ENCODE results near the gene HIF1A.
"Not testable (repeated sequence)": the region's sequence is repeated elsewhere in the genome, so short reads cannot be mapped to it uniquely, and the experiment has no call there.

The HIF1A gene

DNA sequence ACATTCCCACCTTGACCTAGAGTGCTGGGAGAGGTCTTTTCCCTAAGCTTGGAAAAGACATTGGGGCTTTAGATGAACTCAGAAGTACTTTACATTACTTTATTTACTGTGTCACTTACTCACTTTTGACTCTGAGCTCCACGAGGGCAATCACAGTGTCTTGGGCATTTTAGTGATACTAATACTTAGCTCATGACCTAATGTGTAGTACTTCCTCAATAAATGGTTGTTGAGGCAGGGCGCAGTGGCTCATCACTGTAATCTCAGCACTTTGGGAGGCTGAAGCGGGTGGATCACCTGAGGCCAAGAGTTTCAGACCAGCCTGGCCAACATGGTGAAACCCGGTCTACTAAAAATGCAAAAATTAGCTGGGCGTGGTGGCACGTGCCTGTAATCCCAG lies 47.1 kb downstream of the HIF1A start:
- in situ Hi-C loops (cut with HindIII; ENCODE audit: low sequenced_read_pairs) = no loop called here
- no peak for DNase-seq (ENCODE audit: low read depth)
- H3K4me3 ChIP-seq (ENCODE audit: low read depth, low read length) = no peak overlapping the region
- TF ChIP-seq, protein P1, sequence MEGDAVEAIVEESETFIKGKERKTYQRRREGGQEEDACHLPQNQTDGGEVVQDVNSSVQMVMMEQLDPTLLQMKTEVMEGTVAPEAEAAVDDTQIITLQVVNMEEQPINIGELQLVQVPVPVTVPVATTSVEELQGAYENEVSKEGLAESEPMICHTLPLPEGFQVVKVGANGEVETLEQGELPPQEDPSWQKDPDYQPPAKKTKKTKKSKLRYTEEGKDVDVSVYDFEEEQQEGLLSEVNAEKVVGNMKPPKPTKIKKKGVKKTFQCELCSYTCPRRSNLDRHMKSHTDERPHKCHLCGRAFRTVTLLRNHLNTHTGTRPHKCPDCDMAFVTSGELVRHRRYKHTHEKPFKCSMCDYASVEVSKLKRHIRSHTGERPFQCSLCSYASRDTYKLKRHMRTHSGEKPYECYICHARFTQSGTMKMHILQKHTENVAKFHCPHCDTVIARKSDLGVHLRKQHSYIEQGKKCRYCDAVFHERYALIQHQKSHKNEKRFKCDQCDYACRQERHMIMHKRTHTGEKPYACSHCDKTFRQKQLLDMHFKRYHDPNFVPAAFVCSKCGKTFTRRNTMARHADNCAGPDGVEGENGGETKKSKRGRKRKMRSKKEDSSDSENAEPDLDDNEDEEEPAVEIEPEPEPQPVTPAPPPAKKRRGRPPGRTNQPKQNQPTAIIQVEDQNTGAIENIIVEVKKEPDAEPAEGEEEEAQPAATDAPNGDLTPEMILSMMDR (IDR thresholded peaks at IDR 0.05; ENCODE audit: low read depth, low read length, missing control alignments) = no peak

DNA sequence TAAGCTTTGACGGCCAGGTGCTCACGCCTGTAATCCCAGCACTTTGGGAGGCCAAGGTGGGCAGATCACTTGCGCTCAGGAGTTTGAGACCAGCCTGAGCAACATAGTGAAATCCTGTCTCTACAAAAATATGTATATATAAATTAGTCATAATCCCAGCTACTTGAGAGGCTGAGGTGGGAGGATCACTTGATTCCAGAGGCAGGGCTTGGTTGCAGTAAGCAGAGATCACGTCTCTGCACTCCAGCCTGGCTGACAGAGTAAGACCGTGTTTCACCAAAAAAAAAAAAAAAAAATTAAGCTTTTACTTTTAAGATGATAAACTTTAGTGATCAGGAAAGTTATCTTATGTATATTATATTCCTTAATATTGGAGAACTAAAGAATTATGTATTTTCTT lies 48.9 kb downstream of the HIF1A start:
- no peak for DNase-seq (ENCODE audit: low read depth)
- H3K4me3 ChIP-seq (ENCODE audit: low read depth, low read length) = no peak overlapping the region
- TF ChIP-seq, protein P1 (IDR thresholded peaks at IDR 0.05; ENCODE audit: low read depth, low read length, missing control alignments) = no peak
- in situ Hi-C loops (cut with HindIII; ENCODE audit: low sequenced_read_pairs) = no loop called here

GRCh38 chr14:61746346-61746745 lies 51.0 kb downstream of the HIF1A start:
- in situ Hi-C loops (cut with HindIII; ENCODE audit: low sequenced_read_pairs); DNase-seq (ENCODE audit: low read depth); H3K4me3 ChIP-seq (ENCODE audit: low read depth, low read length): not testable (repeated sequence)

DNA sequence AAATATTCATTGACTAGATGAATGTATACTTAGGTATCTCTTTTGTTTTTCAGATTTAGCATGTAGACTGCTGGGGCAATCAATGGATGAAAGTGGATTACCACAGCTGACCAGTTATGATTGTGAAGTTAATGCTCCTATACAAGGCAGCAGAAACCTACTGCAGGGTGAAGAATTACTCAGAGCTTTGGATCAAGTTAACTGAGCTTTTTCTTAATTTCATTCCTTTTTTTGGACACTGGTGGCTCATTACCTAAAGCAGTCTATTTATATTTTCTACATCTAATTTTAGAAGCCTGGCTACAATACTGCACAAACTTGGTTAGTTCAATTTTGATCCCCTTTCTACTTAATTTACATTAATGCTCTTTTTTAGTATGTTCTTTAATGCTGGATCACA lies 51.6 kb downstream of the HIF1A start:
- H3K4me3 ChIP-seq (ENCODE audit: low read depth, low read length) = no peak overlapping the region
- DNase-seq (ENCODE audit: low read depth) = no peak
- in situ Hi-C loops (cut with HindIII; ENCODE audit: low sequenced_read_pairs) = no loop called here
- TF ChIP-seq, protein P1 (IDR thresholded peaks at IDR 0.05; ENCODE audit: low read depth, low read length, missing control alignments) = no peak

- in situ Hi-C loops (cut with HindIII; ENCODE audit: low sequenced_read_pairs) = no loop called here
- H3K4me3 ChIP-seq (ENCODE audit: low read depth, low read length) = no peak overlapping the region
- TF ChIP-seq, protein P1 (IDR thresholded peaks at IDR 0.05; ENCODE audit: low read depth, low read length, missing control alignments) = no peak
- DNase-seq (ENCODE audit: low read depth) = no peak
Measured at GRCh38 chr14:61747342-61747741, 52.0 kb downstream of the HIF1A start.

GRCh38 chr14:61749264-61749663 lies 54.0 kb downstream of the HIF1A start:
- TF ChIP-seq, protein P1 (IDR thresholded peaks at IDR 0.05; ENCODE audit: low read depth, low read length, missing control alignments) = no peak
- no peak for DNase-seq (ENCODE audit: low read depth)
- in situ Hi-C loops (cut with HindIII; ENCODE audit: low sequenced_read_pairs) = no loop called here
- no peak overlapping the region for H3K4me3 ChIP-seq (ENCODE audit: low read depth, low read length)

DNA sequence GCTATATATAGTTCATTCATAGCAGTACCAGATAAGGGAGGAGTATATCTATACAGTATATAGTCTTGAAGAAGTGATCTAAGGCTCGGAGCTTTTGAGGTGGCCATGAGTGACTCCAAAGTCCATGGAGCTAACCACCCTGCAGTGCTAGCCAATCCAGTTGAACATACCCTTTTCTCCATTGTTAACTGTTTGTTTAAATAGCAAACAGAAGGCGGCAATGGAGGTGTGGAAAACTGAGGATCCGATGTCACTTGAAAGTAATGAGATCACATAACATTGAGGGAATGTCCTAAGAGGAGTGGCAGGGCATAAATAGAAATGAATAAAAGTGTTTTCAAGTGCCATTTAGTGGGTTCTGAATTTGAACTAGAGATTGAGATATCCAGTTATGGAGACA lies 54.6 kb downstream of the HIF1A start:
- TF ChIP-seq, protein P1 (IDR thresholded peaks at IDR 0.05; ENCODE audit: low read depth, low read length, missing control alignments) = no peak
- no peak overlapping the region for H3K4me3 ChIP-seq (ENCODE audit: low read depth, low read length)
- in situ Hi-C loops (cut with HindIII; ENCODE audit: low sequenced_read_pairs) = no loop called here
- no peak for DNase-seq (ENCODE audit: low read depth)
